NB4 (cell line): ENCODE data around the gene MRRF.
"Not testable (repeated sequence)": the region's sequence is repeated elsewhere in the genome, so short reads cannot be mapped to it uniquely, and the experiment has no call there.

Experiments
- DNase-seq: peaks from one replicate; pipeline ENCODE4 v3.0.0; 2010; ENCODE audit warnings: low read depth
- H3K4me3 ChIP-seq: one replicate; pipeline ENCODE4 v1.5.1; 2011; ENCODE audit warnings: mild to moderate bottlenecking, low read depth, low read length, moderate library complexity
- CTCF ChIP-seq: IDR thresholded peaks from one replicate; pipeline ENCODE4 v1.5.1; 2012; ENCODE audit warnings: low read depth, low read length
- MAX ChIP-seq: IDR thresholded peaks from 2 replicates; pipeline ENCODE4 v1.6.1; 2011; ENCODE audit warnings: low read depth, low read length
- MYC ChIP-seq: IDR thresholded peaks from 2 replicates; pipeline ENCODE4 v1.6.1; 2011; ENCODE audit warnings: low read depth, low read length
- POLR2A ChIP-seq: IDR thresholded peaks from 2 replicates; pipeline ENCODE4 v1.6.1; 2011; ENCODE audit warnings: mild to moderate bottlenecking; ENCODE audit not compliant: insufficient read length; ENCODE audit errors: extremely low read depth

MRRF gene

GRCh38 chr9:122354536-122355199 is 90.0 kb downstream of the MRRF start:
- DNase-seq = no peak
- H3K4me3 ChIP-seq = no peak overlapping the region
- TF ChIP-seq MAX = no peak
- TF ChIP-seq MYC = no peak
- no peak for TF ChIP-seq POLR2A
- TF ChIP-seq CTCF = no peak

GRCh38 chr9:122355336-122355875 is 90.7 kb downstream of the MRRF start:
- TF ChIP-seq MAX (no peak), MYC (no peak), CTCF (no peak), POLR2A (no peak)
- H3K4me3 ChIP-seq = no peak overlapping the region
- DNase-seq = no peak

- no peak overlapping the region for H3K4me3 ChIP-seq
- no peak for TF ChIP-seq POLR2A
- TF ChIP-seq CTCF = peak; percentile 45
- no peak for TF ChIP-seq MYC
- TF ChIP-seq MAX = no peak
- peak; percentile 18 for DNase-seq
These were observed 91.9 kb downstream of the MRRF start for GRCh38 chr9:122356627-122357026.

GRCh38 chr9:122360891-122361290 is 96.2 kb downstream of the MRRF start:
- no peak overlapping the region for H3K4me3 ChIP-seq
- no peak for TF ChIP-seq MAX
- TF ChIP-seq CTCF = no peak
- TF ChIP-seq MYC = no peak
- no peak for DNase-seq

GRCh38 chr9:122363131-122363530 is 98.4 kb downstream of the MRRF start:
- not testable (repeated sequence) for DNase-seq, H3K4me3 ChIP-seq

GRCh38 chr9:122364117-122364782 is 99.6 kb downstream of the MRRF start:
- no peak for DNase-seq
- H3K4me3 ChIP-seq = no peak overlapping the region
- TF ChIP-seq CTCF (no peak), MAX (no peak), MYC (no peak), POLR2A (no peak)
